Stimulated activated CD4-positive, alpha-beta T cell treated with anti-CD3 and anti-CD28 coated beads, Interleukin-12 subunit alpha, Interleukin-12 subunit beta, amount 100 ng/mL, for 24 hours (primary cell): ENCODE measurements around the gene NMUR1.

ENCODE experiments used
- DNase-seq, 2 experiments: peaks; one replicate each; pipeline ENCODE4 v3.0.0-alpha.2; 2020; ENCODE audit warnings: low read depth in 2 of 2

The NMUR1 gene

DNA sequence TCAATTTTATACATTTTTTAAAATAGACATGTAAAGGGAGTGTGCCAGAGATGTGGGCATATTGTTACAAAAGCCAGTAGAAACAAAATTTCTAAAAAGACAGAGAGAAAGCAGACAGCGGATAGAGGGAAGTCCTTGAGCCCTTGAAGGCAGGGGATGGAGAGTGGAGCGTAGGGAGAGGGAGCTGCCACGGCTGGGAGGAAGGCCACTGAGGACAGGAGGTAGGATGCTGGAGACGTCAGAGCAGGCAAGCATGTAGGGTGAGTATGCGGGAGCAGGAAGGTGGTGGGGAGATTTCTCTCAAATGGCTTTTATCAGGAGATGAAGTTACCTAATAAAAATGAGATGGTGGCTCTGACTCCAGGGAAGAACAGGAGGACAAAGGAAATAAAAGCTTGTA lies 41.9 kb downstream of the NMUR1 start:
- no peak for DNase-seq

DNA sequence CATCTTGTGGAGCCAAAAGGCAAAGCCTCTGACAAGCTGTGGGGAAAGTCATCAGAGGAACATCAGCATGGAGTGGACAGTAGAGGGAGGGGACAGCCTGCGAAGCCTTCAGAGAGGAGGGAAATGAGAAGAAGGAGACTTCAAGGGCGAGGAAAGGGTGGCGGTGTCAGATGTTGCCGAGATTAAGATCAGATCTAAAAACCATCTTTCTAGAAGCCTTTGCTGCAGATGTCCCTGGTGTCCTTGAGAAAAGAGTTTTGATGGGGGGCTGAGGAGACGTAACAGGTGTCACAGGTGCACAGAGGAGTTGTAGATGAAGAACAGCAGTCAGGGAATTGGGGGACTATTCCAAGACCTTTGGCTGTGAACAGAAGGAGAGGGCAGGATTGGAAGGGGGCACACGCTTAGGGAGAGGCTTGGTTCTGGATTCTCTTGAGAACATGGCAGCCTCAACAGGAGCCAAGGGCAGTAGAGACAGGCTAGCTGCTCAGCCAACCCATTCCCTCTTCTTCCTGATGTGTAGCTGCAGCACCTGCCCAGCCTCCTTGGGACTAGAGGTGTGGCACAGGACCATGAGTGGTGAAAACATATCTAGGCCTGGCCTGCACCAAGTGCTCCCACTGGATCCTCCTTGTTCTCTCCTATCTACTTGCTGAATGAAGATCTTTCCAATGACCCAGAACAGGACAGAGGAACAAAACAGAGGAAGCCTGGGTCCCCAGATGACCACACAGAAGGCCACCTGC lies 43.2 kb downstream of the NMUR1 start:
- no peak for DNase-seq

DNA sequence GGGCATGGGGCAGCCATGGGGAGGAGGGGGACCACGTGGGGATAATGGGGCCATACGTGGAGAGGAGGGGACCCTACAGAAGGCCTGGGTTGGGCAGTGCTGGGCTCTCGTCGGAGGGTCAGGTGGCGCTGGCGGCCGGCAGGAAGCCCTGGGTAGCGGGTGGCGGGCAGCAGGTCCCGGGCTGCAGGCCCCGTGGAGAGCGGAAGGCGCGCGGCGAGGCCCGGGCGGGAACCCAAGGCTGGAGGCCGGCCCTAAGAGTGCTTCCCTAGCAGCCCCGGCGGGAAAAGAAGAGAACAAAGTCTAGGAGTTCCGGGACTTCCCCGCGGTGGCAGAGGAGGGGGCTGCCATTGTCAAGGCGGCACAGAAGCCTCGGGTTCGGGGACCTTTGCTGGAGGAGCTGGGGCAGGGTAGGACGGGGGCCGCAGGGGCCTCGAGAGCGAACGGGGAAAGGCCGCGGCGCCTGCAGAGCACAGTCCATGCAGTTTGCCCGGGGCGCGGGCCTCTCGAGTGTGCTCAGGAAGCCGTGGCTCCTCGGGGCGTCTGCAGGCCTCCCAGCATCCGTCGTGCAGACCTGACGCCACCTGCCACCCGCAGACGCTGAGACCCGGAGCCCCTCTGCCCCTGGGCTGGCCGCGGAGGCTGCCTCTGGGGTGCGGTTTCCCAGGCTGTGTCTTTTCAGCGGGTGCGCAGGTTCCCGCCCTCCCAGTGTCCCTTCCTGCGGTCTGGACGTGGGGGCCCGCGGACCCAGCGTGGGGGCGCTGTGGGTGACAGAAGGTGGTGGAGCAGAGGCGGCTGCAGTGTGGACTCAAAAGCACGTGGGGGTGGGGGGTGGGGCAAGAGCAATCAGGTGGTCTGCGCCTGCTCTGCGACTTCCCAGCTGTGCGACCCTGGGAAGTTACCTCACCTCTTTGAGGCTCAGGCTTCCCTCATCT lies 46.6 kb downstream of the NMUR1 start:
- peak; percentile 15 to 17 for DNase-seq

DNA sequence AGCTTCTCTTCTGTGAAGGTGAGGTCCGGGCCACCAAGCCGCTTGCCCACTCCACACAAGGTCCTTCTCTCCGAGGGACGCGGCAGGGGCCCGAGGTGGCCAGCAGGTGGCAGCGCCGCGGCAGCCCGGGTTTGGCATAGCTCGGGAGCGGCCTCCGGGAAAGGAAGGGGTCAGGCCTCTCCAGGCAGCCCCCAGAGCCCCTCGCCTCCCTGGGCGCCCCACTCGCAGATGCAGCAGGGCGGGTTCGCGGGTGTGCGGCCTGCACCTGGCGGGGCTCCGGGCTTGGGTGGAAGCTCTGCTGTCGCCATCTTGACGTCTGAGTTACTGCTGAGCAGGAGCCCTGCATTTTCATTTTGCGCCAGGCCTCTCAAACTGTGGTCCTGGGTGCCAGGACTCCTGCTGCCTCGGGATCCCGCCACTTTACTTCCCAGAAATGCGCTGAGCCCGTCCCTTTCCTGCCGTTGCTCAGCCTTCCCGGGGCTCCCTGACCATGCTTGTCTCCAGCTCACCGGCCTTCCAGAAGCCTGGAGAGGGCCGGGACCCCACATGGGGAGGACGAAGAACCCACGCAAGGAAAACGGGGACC lies 47.3 kb downstream of the NMUR1 start:
- peak; percentile 52 to 67 for DNase-seq

DNA sequence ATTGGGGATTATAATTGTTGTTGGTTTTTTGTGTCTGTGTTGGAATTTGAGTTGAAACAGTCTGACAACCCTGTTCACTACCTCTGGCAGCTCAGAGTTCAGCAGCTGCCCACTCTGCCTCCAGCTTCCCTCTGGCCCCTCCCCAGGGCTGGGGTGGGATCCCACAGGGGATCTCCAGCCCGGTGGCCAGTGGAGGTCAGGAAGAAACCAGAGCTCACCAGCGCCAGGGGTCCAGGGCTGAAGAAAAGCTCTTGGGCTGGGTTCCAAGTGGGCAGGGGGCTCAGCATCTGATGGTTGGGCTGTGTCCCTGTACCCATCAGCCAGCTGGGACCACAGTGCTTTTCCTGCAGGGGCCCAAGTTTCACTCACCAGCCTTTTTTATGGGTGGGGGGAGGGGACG lies 49.5 kb downstream of the NMUR1 start:
- DNase-seq, result no peak

DNA sequence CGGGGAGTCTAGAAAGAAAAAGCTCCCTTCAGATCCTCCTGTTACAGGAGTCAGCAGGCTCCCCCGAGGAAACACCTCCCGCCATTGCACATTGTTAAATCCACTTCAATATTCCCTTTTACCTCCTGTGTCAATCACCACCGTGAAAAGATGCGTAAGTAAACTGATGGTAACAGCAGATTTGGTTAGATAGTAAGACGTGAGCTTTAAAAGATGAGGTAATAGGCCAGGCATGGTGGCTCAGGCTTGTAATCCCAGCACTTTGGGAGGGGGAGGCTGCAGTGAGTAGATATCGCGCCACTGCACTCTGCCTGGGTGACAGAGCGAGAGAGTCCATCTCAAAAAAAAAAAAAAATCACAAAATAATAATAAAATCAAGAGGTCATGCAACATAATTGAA lies 50.8 kb downstream of the NMUR1 start:
- no peak for DNase-seq

DNA sequence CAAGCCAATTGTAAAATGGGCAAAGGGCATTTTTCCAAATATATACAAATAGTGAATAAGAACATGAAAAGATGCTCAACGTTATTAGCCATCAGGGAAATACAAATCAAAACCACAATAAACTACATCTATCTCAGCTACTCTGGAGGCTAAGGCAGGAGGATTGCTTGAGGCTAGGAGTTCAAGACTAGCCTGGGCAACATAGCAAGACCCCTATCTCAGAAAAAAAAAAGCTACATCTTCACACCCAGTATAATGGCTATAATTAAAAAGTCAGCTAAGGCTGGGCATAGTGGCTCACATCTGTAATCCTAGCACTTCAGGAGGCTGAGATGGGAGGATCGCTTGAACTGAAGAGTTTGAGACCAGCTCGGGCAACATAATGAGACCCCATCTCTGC lies 53.3 kb downstream of the NMUR1 start:
- no peak for DNase-seq

DNA sequence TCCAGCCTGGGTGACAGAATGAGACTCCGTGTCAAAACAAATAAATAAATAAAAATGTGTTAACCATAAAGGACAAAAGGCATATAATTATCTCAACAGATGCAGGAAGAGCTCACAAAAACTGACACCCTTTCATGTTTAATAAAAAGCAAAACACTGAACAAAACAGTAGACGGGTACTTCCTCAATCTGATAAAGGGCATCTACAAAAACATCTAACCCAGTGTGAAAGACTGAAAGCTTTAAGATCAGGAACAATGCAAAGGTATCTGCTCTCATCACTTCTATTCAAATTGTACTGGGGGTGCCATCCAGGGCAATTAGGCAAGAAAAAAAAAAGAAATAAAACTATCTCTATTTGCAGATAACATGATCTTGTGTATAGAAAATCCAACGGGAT lies 54.3 kb downstream of the NMUR1 start:
- DNase-seq, result no peak
